SK-N-MC (cell line): ENCODE measurements around the gene TTLL5.

Source experiments
- EZH2 ChIP-seq: fragments of 200-600 bp; sonication (generic); IDR thresholded peaks from one replicate; pipeline ENCODE4 v1.6.1; 2017; ENCODE audit warnings: antibody characterized with exemption
- FOXP2 ChIP-seq: optimal IDR thresholded peaks from 2 replicates; pipeline ENCODE3; 2011; ENCODE audit warnings: mild to moderate bottlenecking, moderate library complexity; ENCODE audit not compliant: insufficient read depth; ENCODE audit errors: extremely low read length, control extremely low read depth
- POLR2AphosphoS5 ChIP-seq: IDR thresholded peaks from 2 replicates; pipeline ENCODE4 v1.6.1; 2012; ENCODE audit warnings: mild to moderate bottlenecking, low read depth, low read length, borderline replicate concordance

DNA sequence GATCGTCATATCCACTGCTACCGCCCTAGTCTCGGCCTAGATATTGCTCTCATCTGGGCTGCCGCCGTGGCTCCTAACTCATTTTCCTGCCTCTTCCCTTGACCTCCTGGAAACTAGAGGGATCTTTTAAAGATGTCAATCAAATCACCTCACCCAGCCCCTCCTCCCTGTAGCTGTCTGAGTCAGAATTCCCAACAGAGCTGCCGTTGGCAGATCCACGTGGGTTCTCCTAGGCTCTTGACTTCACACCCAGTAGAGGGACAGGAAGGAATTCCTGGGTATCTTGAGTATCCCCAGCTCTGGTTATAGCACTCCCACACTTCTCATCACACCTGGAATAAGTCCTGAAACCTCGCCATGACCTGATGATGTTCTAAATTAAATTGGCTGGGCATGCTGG, 308.8 kb downstream of the TTLL5 start:
- TF ChIP-seq EZH2: no peak
- no peak for TF ChIP-seq POLR2AphosphoS5
- TF ChIP-seq FOXP2: no peak
